WTC11 (cell line): Measurements from ENCODE around the gene C2CD2. TPM values are rescaled to one million over a fixed set of nuclear protein-coding genes. Genes with fewer than 3 reads are reported as not detected.

Experiments
- ATAC-seq: fragments of 200-7000 bp; cut with Tn5 transposase; 2 replicates; pipeline ENCODE4 v1.10.0; 2021; ENCODE audit warnings: mild to moderate bottlenecking, moderate library complexity
- CTCF ChIA-PET: fragments of 300-600 bp; sonication (Branson Sonifier 250); formaldehyde crosslinking; loops from one replicate; lab custom pipeline; 2021; ENCODE audit warnings: antibody characterized with exemption; lab: Charles Lee
- POLR2A ChIA-PET: fragments of 350-600 bp; sonication (Branson Sonifier 250); formaldehyde crosslinking; loops from one replicate; lab custom pipeline; 2021; ENCODE audit warnings: antibody characterized with exemption; lab: Charles Lee
- DNase-seq: peaks from one replicate; pipeline ENCODE4 v3.0.0; 2021; ENCODE audit warnings: low spot score
- H3K27ac Mint-ChIP-seq: 2 replicates; pipeline ENCODE4 v1.8.0; 2021; ENCODE audit warnings: mixed read lengths
- H3K27me3 Mint-ChIP-seq: 2 replicates; pipeline ENCODE4 v1.8.0; 2021; ENCODE audit warnings: low read depth, mild to moderate bottlenecking, moderate library complexity, mixed read lengths
- H3K36me3 Mint-ChIP-seq: 2 replicates; pipeline ENCODE4 v1.8.0; 2021; ENCODE audit warnings: mixed read lengths
- H3K4me1 Mint-ChIP-seq: 2 replicates; pipeline ENCODE4 v1.8.0; 2022; ENCODE audit warnings: mixed read lengths
- H3K4me3 Mint-ChIP-seq: 2 replicates; pipeline ENCODE4 v1.8.0; 2021; ENCODE audit warnings: mild to moderate bottlenecking, moderate library complexity, mixed read lengths
- H3K9me3 Mint-ChIP-seq: 2 replicates; pipeline ENCODE4 v1.8.0; 2021; ENCODE audit warnings: mixed read lengths
- ARID4B ChIP-seq: sonication (generic); formaldehyde crosslinking; IDR thresholded peaks from 2 replicates; pipeline ENCODE4 v1.8.0; 2023; ENCODE audit warnings: missing genetic modification reagents, mild to moderate bottlenecking, borderline replicate concordance
- ATF2 ChIP-seq: sonication (generic); formaldehyde crosslinking; IDR thresholded peaks from 2 replicates; pipeline ENCODE4 v1.8.1; 2022; ENCODE audit warnings: low read depth, missing genetic modification reagents, borderline replicate concordance
- CDX4 ChIP-seq: fragments of 250-450 bp; sonication (Bioruptor Pico); IDR thresholded peaks from 2 replicates; pipeline ENCODE4 v1.9.0; 2021; ENCODE audit warnings: moderate library complexity, mild to moderate bottlenecking, inconsistent platforms, borderline replicate concordance
- ELF4 ChIP-seq: sonication (generic); formaldehyde crosslinking; IDR thresholded peaks from 2 replicates; pipeline ENCODE4 v1.8.1; 2022; ENCODE audit warnings: low read depth, mild to moderate bottlenecking, moderate library complexity, missing genetic modification reagents
- ETV6 ChIP-seq: sonication (generic); formaldehyde crosslinking; IDR thresholded peaks from 2 replicates; pipeline ENCODE4 v1.8.1; 2022; ENCODE audit warnings: mild to moderate bottlenecking, missing genetic modification reagents
- FOXK1 ChIP-seq: sonication (generic); formaldehyde crosslinking; IDR thresholded peaks from 2 replicates; pipeline ENCODE4 v1.8.0; 2022; ENCODE audit warnings: mild to moderate bottlenecking, moderate library complexity, missing genetic modification reagents
- FOXP4 ChIP-seq: sonication (generic); formaldehyde crosslinking; IDR thresholded peaks from 2 replicates; pipeline ENCODE4 v1.8.0; 2022; ENCODE audit warnings: mild to moderate bottlenecking, missing genetic modification reagents
- KAT7 ChIP-seq: sonication (generic); formaldehyde crosslinking; IDR thresholded peaks from 2 replicates; pipeline ENCODE4 v1.8.1; 2023; ENCODE audit warnings: missing genetic modification reagents, mild to moderate bottlenecking, borderline replicate concordance
- NR1H2 ChIP-seq: sonication (generic); formaldehyde crosslinking; IDR thresholded peaks from 2 replicates; pipeline ENCODE4 v1.9.0; 2021; ENCODE audit warnings: mild to moderate bottlenecking, moderate library complexity, missing genetic modification reagents
- PRRX2 ChIP-seq: fragments of 250-450 bp; sonication (Bioruptor Pico); IDR thresholded peaks from 2 replicates; pipeline ENCODE4 v1.8.0; 2021; ENCODE audit warnings: mild to moderate bottlenecking
- RORB ChIP-seq: fragments of 250-450 bp; sonication (Bioruptor Pico); IDR thresholded peaks from 2 replicates; pipeline ENCODE4 v1.9.0; 2021; ENCODE audit warnings: mild to moderate bottlenecking
- SMAD3 ChIP-seq: sonication (generic); formaldehyde crosslinking; IDR thresholded peaks from 2 replicates; pipeline ENCODE4 v1.8.0; 2022; ENCODE audit warnings: missing genetic modification reagents, mild to moderate bottlenecking, borderline replicate concordance
- SP1 ChIP-seq: sonication (generic); formaldehyde crosslinking; conservative IDR thresholded peaks from 2 replicates; pipeline ENCODE4 v1.8.1; 2022; ENCODE audit warnings: missing genetic modification reagents
- ZBTB43 ChIP-seq: sonication (generic); formaldehyde crosslinking; IDR thresholded peaks from 2 replicates; pipeline ENCODE4 v1.8.1; 2023; ENCODE audit warnings: mild to moderate bottlenecking, missing genetic modification reagents
- ZNF219 ChIP-seq: sonication (generic); formaldehyde crosslinking; IDR thresholded peaks from 2 replicates; pipeline ENCODE4 v1.8.0; 2023; ENCODE audit warnings: missing genetic modification reagents, mild to moderate bottlenecking, borderline replicate concordance
- ZNF416 ChIP-seq: fragments of 250-450 bp; sonication (Bioruptor Pico); IDR thresholded peaks from 2 replicates; pipeline ENCODE4 v1.9.0; 2021; ENCODE audit warnings: mild to moderate bottlenecking, inconsistent platforms
- ZNF671 ChIP-seq: fragments of 250-450 bp; sonication (Bioruptor Pico); IDR thresholded peaks from 2 replicates; pipeline ENCODE4 v1.8.0; 2021; ENCODE audit warnings: mild to moderate bottlenecking
- total RNA-seq: library from RNA; stranded (reverse); gene quantifications from 3 replicates; pipeline ENCODE4 v1.2.3, GENCODE V29; 2021

C2CD2 gene
- total RNA-seq, 1 experiment from 2014 or later = 11.2 TPM

- TF ChIP-seq NR1H2 (CRISPR knock-in tag) (no peak), ZNF671 (CRISPR knock-in tag) (no peak), ATF2 (CRISPR knock-in tag) (no peak), PRRX2 (CRISPR knock-in tag) (no peak), FOXP4 (no peak), RORB (CRISPR knock-in tag) (no peak), SMAD3 (no peak), SP1 (CRISPR knock-in tag) (no peak), CDX4 (no peak), ELF4 (CRISPR knock-in tag) (no peak), FOXK1 (CRISPR knock-in tag) (no peak), ZBTB43 (CRISPR knock-in tag) (no peak), ETV6 (CRISPR knock-in tag) (no peak), ZNF219 (no peak), ARID4B (CRISPR knock-in tag) (no peak)
Measured at GRCh38 chr21:41840880-41841279, 112.9 kb downstream of the C2CD2 start (continued).

GRCh38 chr21:41839387-41840000 lies 114.3 kb downstream of the C2CD2 start:
- H3K4me3 Mint-ChIP-seq = no peak overlapping the region
- no peak for DNase-seq
- H3K36me3 Mint-ChIP-seq = peaks cover 32% of the 10 kb centered on the region
- H3K27me3 Mint-ChIP-seq = no peaks in the 10 kb centered on the region
- no peak for TF ChIP-seq KAT7 (CRISPR knock-in tag)
- TF ChIP-seq ZNF416 (CRISPR knock-in tag) = no peak
- no peak overlapping the region for H3K27ac Mint-ChIP-seq
- ChIA-PET POLR2A (no interaction called here), CTCF (no interaction called here)
- no peak for ATAC-seq
- H3K4me1 Mint-ChIP-seq = peaks cover 33% of the 10 kb centered on the region
- H3K9me3 Mint-ChIP-seq = peaks cover 15% of the 10 kb centered on the region
